H9 (cell line): ENCODE results near the gene UBP1. TPM values are rescaled to one million over a fixed set of nuclear protein-coding genes. Genes with fewer than 3 reads are reported as not detected.

ENCODE experiments used
- DNase-seq: peaks from one replicate; pipeline ENCODE4 v3.0.0-alpha.2; 2017
- H2AFZ ChIP-seq: one replicate; pipeline ENCODE4 v1.6.1; 2013; ENCODE audit warnings: mild to moderate bottlenecking, low read length, control low read depth, moderate library complexity
- H2AK5ac ChIP-seq: 2 replicates; pipeline ENCODE4 v1.6.1; 2013; ENCODE audit warnings: low read length, control low read depth, mixed read lengths; ENCODE audit not compliant: insufficient read length
- H2BK120ac ChIP-seq: one replicate; pipeline ENCODE4 v1.6.1; 2013; ENCODE audit warnings: low read depth, mild to moderate bottlenecking, low read length, control low read depth, inconsistent platforms; ENCODE audit not compliant: poor library complexity, severe bottlenecking
- H2BK12ac ChIP-seq: 2 replicates; pipeline ENCODE4 v1.6.1; 2013; ENCODE audit warnings: low read length, control low read depth, mixed read lengths, low read depth; ENCODE audit not compliant: insufficient read length
- H2BK15ac ChIP-seq: 2 replicates; pipeline ENCODE4 v1.6.1; 2013; ENCODE audit warnings: low read depth, low read length, control low read depth
- H2BK20ac ChIP-seq: one replicate; pipeline ENCODE4 v1.6.1; 2013; ENCODE audit warnings: low read depth, mild to moderate bottlenecking, low read length, control low read depth, inconsistent platforms; ENCODE audit not compliant: poor library complexity, severe bottlenecking
- H2BK5ac ChIP-seq: 2 replicates; pipeline ENCODE4 v1.6.1; 2013; ENCODE audit warnings: low read length, control low read depth, mixed read lengths; ENCODE audit not compliant: insufficient read length
- H3K14ac ChIP-seq: 2 replicates; pipeline ENCODE4 v1.6.1; 2013; ENCODE audit warnings: low read length, control low read depth; ENCODE audit not compliant: insufficient read depth
- H3K18ac ChIP-seq: 2 replicates; pipeline ENCODE4 v1.6.1; 2013; ENCODE audit warnings: low read depth, mild to moderate bottlenecking, mixed read lengths, low read length, control low read depth; ENCODE audit not compliant: insufficient read length
- H3K23ac ChIP-seq: 2 replicates; pipeline ENCODE4 v1.6.1; 2013; ENCODE audit warnings: low read length, control low read depth, mixed read lengths, low read depth; ENCODE audit not compliant: insufficient read length
- H3K23me2 ChIP-seq: 2 replicates; pipeline ENCODE4 v1.6.1; 2013; ENCODE audit warnings: low read depth, mild to moderate bottlenecking, mixed read lengths, low read length, control low read depth; ENCODE audit not compliant: insufficient read length, poor library complexity, severe bottlenecking
- H3K27ac ChIP-seq: 2 replicates; pipeline ENCODE4 v1.5.1; 2013; ENCODE audit warnings: low read length, control low read depth, mixed read lengths, low read depth; ENCODE audit not compliant: insufficient read length
- H3K27me3 ChIP-seq: 2 replicates; pipeline ENCODE4 v1.6.1; 2013; ENCODE audit warnings: low read length, control low read depth, inconsistent platforms; ENCODE audit not compliant: insufficient read depth
- H3K4ac ChIP-seq: 2 replicates; pipeline ENCODE4 v1.6.1; 2013; ENCODE audit warnings: low read depth, mild to moderate bottlenecking, control low read depth, inconsistent platforms, low read length, moderate library complexity
- H3K4me1 ChIP-seq: 2 replicates; pipeline ENCODE4 v1.6.1; 2013; ENCODE audit warnings: low read length, control low read depth, inconsistent platforms; ENCODE audit not compliant: insufficient read depth
- H3K4me2 ChIP-seq: 2 replicates; pipeline ENCODE4 v1.6.1; 2013; ENCODE audit warnings: low read length, control low read depth, mixed read lengths; ENCODE audit not compliant: insufficient read length, insufficient read depth
- H3K56ac ChIP-seq: 2 replicates; pipeline ENCODE4 v1.6.1; 2013; ENCODE audit warnings: low read depth, mild to moderate bottlenecking, mixed read lengths, low read length, control low read depth; ENCODE audit not compliant: insufficient read length
- H3K79me1 ChIP-seq: 2 replicates; pipeline ENCODE4 v1.6.1; 2013; ENCODE audit warnings: low read depth, mild to moderate bottlenecking, moderate library complexity, low read length, control low read depth, inconsistent platforms; ENCODE audit not compliant: insufficient read depth, poor library complexity, severe bottlenecking
- H3K79me2 ChIP-seq: 2 replicates; pipeline ENCODE4 v1.6.1; 2013; ENCODE audit warnings: low read length, control low read depth, inconsistent platforms; ENCODE audit not compliant: insufficient read depth
- H3K9ac ChIP-seq: 2 replicates; pipeline ENCODE4 v1.6.1; 2013; ENCODE audit warnings: low read length, control low read depth, mixed read lengths; ENCODE audit not compliant: insufficient read length; ENCODE audit errors: extremely low read depth
- H3K9me3 ChIP-seq: one replicate; pipeline ENCODE4 v1.6.1; 2013; ENCODE audit warnings: low read depth, low read length, inconsistent platforms; ENCODE audit not compliant: control insufficient read depth
- H3T11ph ChIP-seq: one replicate; pipeline ENCODE4 v1.6.1; 2013; ENCODE audit warnings: mild to moderate bottlenecking, low read length, control low read depth, inconsistent platforms
- H4K20me1 ChIP-seq: one replicate; pipeline ENCODE4 v1.6.1; 2013; ENCODE audit not compliant: control insufficient read depth, insufficient read length, insufficient read depth
- H4K5ac ChIP-seq: 2 replicates; pipeline ENCODE4 v1.6.1; 2013; ENCODE audit warnings: low read depth, mild to moderate bottlenecking, mixed read lengths, low read length, control low read depth; ENCODE audit not compliant: insufficient read length
- H4K8ac ChIP-seq: replicated peaks from 2 replicates; pipeline ENCODE4 v1.6.1; 2013; ENCODE audit warnings: low read length, control low read depth, mixed read lengths, low read depth; ENCODE audit not compliant: insufficient read length
- H4K91ac ChIP-seq: 2 replicates; pipeline ENCODE4 v1.6.1; 2013; ENCODE audit warnings: low read depth, mild to moderate bottlenecking, moderate library complexity, mixed read lengths, low read length, control low read depth; ENCODE audit not compliant: insufficient read length
- H3K27ac Mint-ChIP-seq, 3 experiments: 2 replicates in 2 of 3; 3 replicates in 1 of 3; pipeline ENCODE4 v1.8.0; 2020 to 2021; ENCODE audit warnings: mixed read lengths in 3 of 3, mild to moderate bottlenecking in 1 of 3, moderate library complexity in 1 of 3
- H3K27me3 Mint-ChIP-seq: 2 replicates; pipeline ENCODE4 v1.8.0; 2021; ENCODE audit warnings: low read depth, mild to moderate bottlenecking, moderate library complexity, mixed read lengths
- H3K36me3 Mint-ChIP-seq, 3 experiments: 2 replicates in 2 of 3; 3 replicates in 1 of 3; pipeline ENCODE4 v1.8.0; 2020 to 2021; ENCODE audit warnings: low read depth in 3 of 3, mixed read lengths in 3 of 3; ENCODE audit not compliant: insufficient read depth in 1 of 3
- H3K4me1 Mint-ChIP-seq, 2 experiments: 2 replicates each; pipeline ENCODE4 v1.8.0; 2020; ENCODE audit warnings: mixed read lengths in 2 of 2
- H3K4me3 Mint-ChIP-seq, 2 experiments: 2 replicates in 1 of 2; 3 replicates in 1 of 2; pipeline ENCODE4 v1.8.0; 2020 to 2021; ENCODE audit warnings: mild to moderate bottlenecking in 2 of 2, mixed read lengths in 2 of 2, moderate library complexity in 1 of 2
- H3K9me3 Mint-ChIP-seq, 2 experiments: 2 replicates in 1 of 2; 3 replicates in 1 of 2; pipeline ENCODE4 v1.8.0; 2020; ENCODE audit warnings: mild to moderate bottlenecking in 2 of 2, mixed read lengths in 2 of 2, moderate library complexity in 1 of 2
- whole genome bisulfite sequencing: extraction: QIAGEN DNeasy Blood & Tissue Kit; methylation state at CpG from one replicate; pipeline ENCODE4 v1.1.7; 2013; ENCODE audit warnings: missing lambda C conversion rate, low lambda C conversion rate, mixed read lengths; ENCODE audit not compliant: insufficient read length; ENCODE audit errors: extremely low coverage; 5-methylcytosine and 5-hydroxymethylcytosine counted together
- total RNA-seq: library from RNA; stranded (reverse); gene quantifications from 2 replicates; pipeline ENCODE4 v1.2.1, GENCODE V29; 2021
- TF ChIP-seq, protein P1 (sequence below): fragments of 200-600 bp; sonication (generic); conservative IDR thresholded peaks from 3 replicates; pipeline ENCODE4 v1.8.0; 2021; ENCODE audit warnings: antibody characterized with exemption, mild to moderate bottlenecking

The UBP1 gene
- total RNA-seq, 1 experiment from 2014 or later: 103 TPM

DNA sequence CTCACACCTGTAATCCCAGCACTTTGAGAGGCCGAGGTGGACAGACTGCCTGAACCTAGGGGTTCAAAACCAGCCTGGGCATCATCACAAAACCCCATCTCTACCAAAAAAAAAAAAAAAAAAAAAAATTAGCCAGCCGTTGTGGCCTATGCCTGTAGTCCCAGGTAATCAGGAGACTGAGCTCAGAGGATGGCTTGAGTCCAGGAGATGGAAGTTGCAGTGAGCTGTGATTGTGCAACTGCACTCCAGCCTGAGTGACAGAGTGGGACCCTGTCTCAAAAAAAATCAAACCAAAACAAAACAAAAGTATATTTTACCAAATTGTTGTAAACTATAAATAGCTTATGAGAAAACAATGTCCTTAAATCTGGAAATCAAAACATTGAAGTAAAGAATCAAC is 34.7 kb upstream of the UBP1 start:
- Mint-ChIP-seq H3K27me3 (no peaks in the 10 kb centered on the region), H3K9me3 (peaks cover 7 to 16% of the 10 kb centered on the region in 2 experiments; a peak in 4 of 5 replicates), H3K36me3 (peaks cover under 1 to 16% (median 4%) of the 10 kb centered on the region in 3 experiments; a peak in 5 of 7 replicates), H3K4me3 (no peak overlapping the region), H3K27ac (no peak overlapping the region), H3K4me1 (0 out of 4 replicates have a peak, but pooled peaks cover 3% of the 10 kb centered on the region in 2 experiments)
- Histone ChIP-seq H3K4me1 (no peaks in the 10 kb centered on the region), H4K91ac (no peak overlapping the region), H3K9ac (no peak overlapping the region), H3K27ac (no peak overlapping the region), H3K4me2 (no peak overlapping the region), H2BK5ac (no peak overlapping the region), H2AK5ac (no peak overlapping the region), H2BK20ac (no peak overlapping the region), H3K79me1 (no peaks in the 10 kb centered on the region), H3K27me3 (no peaks in the 10 kb centered on the region), H2BK120ac (no peak overlapping the region), H3K18ac (no peak overlapping the region), H3K23ac (no peak overlapping the region), H3K9me3 (peaks cover 5% of the 10 kb centered on the region), H3T11ph (no peak overlapping the region), H3K23me2 (no peaks in the 10 kb centered on the region), H2AFZ (no peak overlapping the region), H3K79me2 (no peaks in the 10 kb centered on the region), H4K20me1 (no peaks in the 10 kb centered on the region), H4K5ac (no peak overlapping the region), H3K4ac (no peak overlapping the region), H4K8ac (no peak overlapping the region), H2BK12ac (no peak overlapping the region), H2BK15ac (no peak overlapping the region), H3K14ac (no peak overlapping the region), H3K56ac (no peak overlapping the region)
- TF ChIP-seq, protein P1, sequence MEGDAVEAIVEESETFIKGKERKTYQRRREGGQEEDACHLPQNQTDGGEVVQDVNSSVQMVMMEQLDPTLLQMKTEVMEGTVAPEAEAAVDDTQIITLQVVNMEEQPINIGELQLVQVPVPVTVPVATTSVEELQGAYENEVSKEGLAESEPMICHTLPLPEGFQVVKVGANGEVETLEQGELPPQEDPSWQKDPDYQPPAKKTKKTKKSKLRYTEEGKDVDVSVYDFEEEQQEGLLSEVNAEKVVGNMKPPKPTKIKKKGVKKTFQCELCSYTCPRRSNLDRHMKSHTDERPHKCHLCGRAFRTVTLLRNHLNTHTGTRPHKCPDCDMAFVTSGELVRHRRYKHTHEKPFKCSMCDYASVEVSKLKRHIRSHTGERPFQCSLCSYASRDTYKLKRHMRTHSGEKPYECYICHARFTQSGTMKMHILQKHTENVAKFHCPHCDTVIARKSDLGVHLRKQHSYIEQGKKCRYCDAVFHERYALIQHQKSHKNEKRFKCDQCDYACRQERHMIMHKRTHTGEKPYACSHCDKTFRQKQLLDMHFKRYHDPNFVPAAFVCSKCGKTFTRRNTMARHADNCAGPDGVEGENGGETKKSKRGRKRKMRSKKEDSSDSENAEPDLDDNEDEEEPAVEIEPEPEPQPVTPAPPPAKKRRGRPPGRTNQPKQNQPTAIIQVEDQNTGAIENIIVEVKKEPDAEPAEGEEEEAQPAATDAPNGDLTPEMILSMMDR: no peak
- no peak for DNase-seq
- no CpG with 5 or more reads among the region's 2 CpGs for WGBS
